HepG2 (cell line): ENCODE measurements around the gene SHTN1. TPM values are rescaled to one million over a fixed set of nuclear protein-coding genes. Genes with fewer than 3 reads are reported as not detected.

Experiments
- ELF3 ChIP-seq: IDR thresholded peaks from 2 replicates; pipeline ENCODE4 v1.6.1; 2016; ENCODE audit warnings: missing genetic modification reagents, missing compliant biosample characterization
- ETV5 ChIP-seq: IDR thresholded peaks from 2 replicates; pipeline ENCODE4 v1.6.1; 2018; ENCODE audit warnings: missing biosample characterization, missing genetic modification reagents, inconsistent platforms, borderline replicate concordance
- HES4 ChIP-seq: sonication (generic); formaldehyde crosslinking; IDR thresholded peaks from 2 replicates; pipeline ENCODE4 v1.9.0; 2021; ENCODE audit warnings: mild to moderate bottlenecking, missing genetic modification reagents, borderline replicate concordance
- MTA1 ChIP-seq: sonication (generic); formaldehyde crosslinking; IDR thresholded peaks from 2 replicates; pipeline ENCODE4 v1.4.0; 2020; ENCODE audit warnings: missing genetic modification reagents, mild to moderate bottlenecking, borderline replicate concordance
- POLR2A ChIP-seq, 2 experiments: IDR thresholded peaks; 2 replicates each; pipeline ENCODE4 v1.6.1; 2011; ENCODE audit warnings: low read depth in 2 of 2, low read length in 2 of 2, mild to moderate bottlenecking in 1 of 2, moderate library complexity in 1 of 2; ENCODE audit not compliant: insufficient read depth in 1 of 2
- SCMH1 ChIP-seq: sonication (generic); formaldehyde crosslinking; IDR thresholded peaks from 2 replicates; pipeline ENCODE4 v1.9.0; 2021; ENCODE audit warnings: missing genetic modification reagents, mild to moderate bottlenecking, borderline replicate concordance
- ZNF337 ChIP-seq: sonication (generic); formaldehyde crosslinking; IDR thresholded peaks from 2 replicates; pipeline ENCODE4 v1.5.1; 2020; ENCODE audit warnings: missing genetic modification reagents, low read depth, mild to moderate bottlenecking, borderline replicate concordance
- ZNF670 ChIP-seq: sonication (generic); formaldehyde crosslinking; IDR thresholded peaks from 2 replicates; pipeline ENCODE4 v1.8.0; 2022; ENCODE audit warnings: mild to moderate bottlenecking, missing genetic modification reagents, borderline replicate concordance
- ZNF776 ChIP-seq: sonication (generic); formaldehyde crosslinking; IDR thresholded peaks from 2 replicates; pipeline ENCODE4 v1.4.0; 2020; ENCODE audit warnings: mild to moderate bottlenecking, missing genetic modification reagents
- polyA plus RNA-seq, 8 experiments: library from polyadenylated mRNA; depleted of rRNA in 3 of 8; stranded (reverse) in 7 of 8; unstranded in 1 of 8; fragments of >200 nt; fragmentation: Illumina TruSeq in 4 of 8; extraction: Trizol in 4 of 8; gene quantifications; 2 replicates each; pipeline versions ENCODE4 v1.2.1 to v1.2.3, GENCODE V29; 2011 to 2016; ENCODE audit warnings: low read depth in 4 of 8, missing spikeins in 1 of 8, mixed read lengths in 1 of 8; ENCODE audit not compliant: insufficient read depth in 1 of 8
- total RNA-seq, 5 experiments: library from RNA; depleted of rRNA; stranded (reverse); fragments of >200 nt; fragmentation: Illumina TruSeq; extraction: Trizol; gene quantifications; 2 replicates each; pipeline ENCODE4 v1.2.3, GENCODE V29; 2016; ENCODE audit warnings: low read depth in 1 of 5
- TF ChIP-seq, protein P1 (sequence below): sonication (generic); formaldehyde crosslinking; IDR thresholded peaks from 2 replicates; pipeline ENCODE4 v1.4.0; 2020; ENCODE audit warnings: low read depth, mild to moderate bottlenecking, missing genetic modification reagents
- TF ChIP-seq, protein P2 (sequence below), 2 experiments: IDR thresholded peaks; 2 replicates each; pipeline ENCODE4 v1.6.1; 2011 to 2012; ENCODE audit warnings: low read length in 2 of 2, borderline replicate concordance in 1 of 2, low read depth in 1 of 2, mild to moderate bottlenecking in 1 of 2, moderate library complexity in 1 of 2
- TF ChIP-seq, protein P3 (sequence below): IDR thresholded peaks from 2 replicates; pipeline ENCODE4 v1.4.0; 2020; ENCODE audit warnings: mild to moderate bottlenecking, missing genetic modification reagents
- TF ChIP-seq, protein P4 (sequence below): sonication (generic); formaldehyde crosslinking; conservative IDR thresholded peaks from 2 replicates; pipeline ENCODE4 v1.4.0; 2020; ENCODE audit warnings: missing genetic modification reagents
- TF ChIP-seq, protein P5 (sequence below): fragments of 450-650 bp; IDR thresholded peaks from 2 replicates; pipeline ENCODE4 v1.6.1; 2017; ENCODE audit warnings: mild to moderate bottlenecking
- TF ChIP-seq, protein P6 (sequence below), 2 experiments: fragments of 450-650 bp in 1 of 2; sonication (generic) in 1 of 2; formaldehyde crosslinking; IDR thresholded peaks; 2 replicates each; pipeline versions ENCODE4 v1.5.0 to v1.8.0; 2020 to 2022; ENCODE audit warnings: mild to moderate bottlenecking in 1 of 2, missing genetic modification reagents in 1 of 2

SHTN1 gene
- total and polyA plus RNA-seq, 2 of the 13 experiments (the other 11 are each of a cell fraction or from before 2014, with no cell fraction given), result 11.3 to 15.6 TPM

DNA sequence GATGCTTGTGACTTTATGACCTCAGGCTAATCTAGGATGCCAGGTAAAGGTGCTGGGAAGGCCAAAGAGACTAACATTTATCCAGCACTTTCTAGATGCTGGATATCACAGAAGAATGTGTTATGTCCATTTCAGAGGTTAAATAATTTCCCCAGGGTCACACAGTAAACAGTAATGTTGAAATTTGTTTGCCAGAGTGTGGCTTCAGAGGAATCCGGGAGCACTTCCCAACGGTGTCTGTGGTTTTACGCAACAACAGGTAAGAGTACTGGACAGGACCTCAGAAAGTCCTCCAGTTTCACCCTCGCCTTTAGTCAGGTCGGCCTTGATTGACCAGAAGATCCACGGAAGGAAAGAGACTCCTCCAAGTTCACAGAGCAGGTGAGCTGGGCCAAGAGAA is 1.7 kb downstream of the SHTN1 start (continued):
- TF ChIP-seq, protein P1, sequence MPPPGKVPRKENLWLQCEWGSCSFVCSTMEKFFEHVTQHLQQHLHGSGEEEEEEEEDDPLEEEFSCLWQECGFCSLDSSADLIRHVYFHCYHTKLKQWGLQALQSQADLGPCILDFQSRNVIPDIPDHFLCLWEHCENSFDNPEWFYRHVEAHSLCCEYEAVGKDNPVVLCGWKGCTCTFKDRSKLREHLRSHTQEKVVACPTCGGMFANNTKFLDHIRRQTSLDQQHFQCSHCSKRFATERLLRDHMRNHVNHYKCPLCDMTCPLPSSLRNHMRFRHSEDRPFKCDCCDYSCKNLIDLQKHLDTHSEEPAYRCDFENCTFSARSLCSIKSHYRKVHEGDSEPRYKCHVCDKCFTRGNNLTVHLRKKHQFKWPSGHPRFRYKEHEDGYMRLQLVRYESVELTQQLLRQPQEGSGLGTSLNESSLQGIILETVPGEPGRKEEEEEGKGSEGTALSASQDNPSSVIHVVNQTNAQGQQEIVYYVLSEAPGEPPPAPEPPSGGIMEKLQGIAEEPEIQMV (CRISPR knock-in tag), result no peak
- TF ChIP-seq ZNF337 (CRISPR knock-in tag) (no peak), MTA1 (CRISPR knock-in tag) (no peak), HES4 (CRISPR knock-in tag) (no peak), ETV5 (peak; percentile 17; the same call in 1 of the 2 replicates), ZNF776 (no peak), ELF3 (CRISPR knock-in tag) (0 out of 2 replicates have a peak, but pooled peaks have one; percentile 22), SCMH1 (CRISPR knock-in tag) (no peak), POLR2A (IDR thresholded peaks at IDR 0.05; ENCODE audit: insufficient read depth in 1 of 2, low read depth in 2 of 2, low read length in 2 of 2) (no peak), ZNF670 (CRISPR knock-in tag) (no peak)
- TF ChIP-seq, protein P2, sequence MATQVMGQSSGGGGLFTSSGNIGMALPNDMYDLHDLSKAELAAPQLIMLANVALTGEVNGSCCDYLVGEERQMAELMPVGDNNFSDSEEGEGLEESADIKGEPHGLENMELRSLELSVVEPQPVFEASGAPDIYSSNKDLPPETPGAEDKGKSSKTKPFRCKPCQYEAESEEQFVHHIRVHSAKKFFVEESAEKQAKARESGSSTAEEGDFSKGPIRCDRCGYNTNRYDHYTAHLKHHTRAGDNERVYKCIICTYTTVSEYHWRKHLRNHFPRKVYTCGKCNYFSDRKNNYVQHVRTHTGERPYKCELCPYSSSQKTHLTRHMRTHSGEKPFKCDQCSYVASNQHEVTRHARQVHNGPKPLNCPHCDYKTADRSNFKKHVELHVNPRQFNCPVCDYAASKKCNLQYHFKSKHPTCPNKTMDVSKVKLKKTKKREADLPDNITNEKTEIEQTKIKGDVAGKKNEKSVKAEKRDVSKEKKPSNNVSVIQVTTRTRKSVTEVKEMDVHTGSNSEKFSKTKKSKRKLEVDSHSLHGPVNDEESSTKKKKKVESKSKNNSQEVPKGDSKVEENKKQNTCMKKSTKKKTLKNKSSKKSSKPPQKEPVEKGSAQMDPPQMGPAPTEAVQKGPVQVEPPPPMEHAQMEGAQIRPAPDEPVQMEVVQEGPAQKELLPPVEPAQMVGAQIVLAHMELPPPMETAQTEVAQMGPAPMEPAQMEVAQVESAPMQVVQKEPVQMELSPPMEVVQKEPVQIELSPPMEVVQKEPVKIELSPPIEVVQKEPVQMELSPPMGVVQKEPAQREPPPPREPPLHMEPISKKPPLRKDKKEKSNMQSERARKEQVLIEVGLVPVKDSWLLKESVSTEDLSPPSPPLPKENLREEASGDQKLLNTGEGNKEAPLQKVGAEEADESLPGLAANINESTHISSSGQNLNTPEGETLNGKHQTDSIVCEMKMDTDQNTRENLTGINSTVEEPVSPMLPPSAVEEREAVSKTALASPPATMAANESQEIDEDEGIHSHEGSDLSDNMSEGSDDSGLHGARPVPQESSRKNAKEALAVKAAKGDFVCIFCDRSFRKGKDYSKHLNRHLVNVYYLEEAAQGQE (IDR thresholded peaks at IDR 0.05; ENCODE audit: borderline replicate concordance in 1 of 2, low read depth in 1 of 2, low read length in 2 of 2), result no peak
- TF ChIP-seq, protein P3, sequence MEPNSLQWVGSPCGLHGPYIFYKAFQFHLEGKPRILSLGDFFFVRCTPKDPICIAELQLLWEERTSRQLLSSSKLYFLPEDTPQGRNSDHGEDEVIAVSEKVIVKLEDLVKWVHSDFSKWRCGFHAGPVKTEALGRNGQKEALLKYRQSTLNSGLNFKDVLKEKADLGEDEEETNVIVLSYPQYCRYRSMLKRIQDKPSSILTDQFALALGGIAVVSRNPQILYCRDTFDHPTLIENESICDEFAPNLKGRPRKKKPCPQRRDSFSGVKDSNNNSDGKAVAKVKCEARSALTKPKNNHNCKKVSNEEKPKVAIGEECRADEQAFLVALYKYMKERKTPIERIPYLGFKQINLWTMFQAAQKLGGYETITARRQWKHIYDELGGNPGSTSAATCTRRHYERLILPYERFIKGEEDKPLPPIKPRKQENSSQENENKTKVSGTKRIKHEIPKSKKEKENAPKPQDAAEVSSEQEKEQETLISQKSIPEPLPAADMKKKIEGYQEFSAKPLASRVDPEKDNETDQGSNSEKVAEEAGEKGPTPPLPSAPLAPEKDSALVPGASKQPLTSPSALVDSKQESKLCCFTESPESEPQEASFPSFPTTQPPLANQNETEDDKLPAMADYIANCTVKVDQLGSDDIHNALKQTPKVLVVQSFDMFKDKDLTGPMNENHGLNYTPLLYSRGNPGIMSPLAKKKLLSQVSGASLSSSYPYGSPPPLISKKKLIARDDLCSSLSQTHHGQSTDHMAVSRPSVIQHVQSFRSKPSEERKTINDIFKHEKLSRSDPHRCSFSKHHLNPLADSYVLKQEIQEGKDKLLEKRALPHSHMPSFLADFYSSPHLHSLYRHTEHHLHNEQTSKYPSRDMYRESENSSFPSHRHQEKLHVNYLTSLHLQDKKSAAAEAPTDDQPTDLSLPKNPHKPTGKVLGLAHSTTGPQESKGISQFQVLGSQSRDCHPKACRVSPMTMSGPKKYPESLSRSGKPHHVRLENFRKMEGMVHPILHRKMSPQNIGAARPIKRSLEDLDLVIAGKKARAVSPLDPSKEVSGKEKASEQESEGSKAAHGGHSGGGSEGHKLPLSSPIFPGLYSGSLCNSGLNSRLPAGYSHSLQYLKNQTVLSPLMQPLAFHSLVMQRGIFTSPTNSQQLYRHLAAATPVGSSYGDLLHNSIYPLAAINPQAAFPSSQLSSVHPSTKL (CRISPR knock-in tag), result peak; percentile 86
- TF ChIP-seq, protein P4, sequence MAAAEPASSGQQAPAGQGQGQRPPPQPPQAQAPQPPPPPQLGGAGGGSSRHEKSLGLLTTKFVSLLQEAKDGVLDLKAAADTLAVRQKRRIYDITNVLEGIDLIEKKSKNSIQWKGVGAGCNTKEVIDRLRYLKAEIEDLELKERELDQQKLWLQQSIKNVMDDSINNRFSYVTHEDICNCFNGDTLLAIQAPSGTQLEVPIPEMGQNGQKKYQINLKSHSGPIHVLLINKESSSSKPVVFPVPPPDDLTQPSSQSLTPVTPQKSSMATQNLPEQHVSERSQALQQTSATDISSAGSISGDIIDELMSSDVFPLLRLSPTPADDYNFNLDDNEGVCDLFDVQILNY, result no peak
- TF ChIP-seq, protein P5, sequence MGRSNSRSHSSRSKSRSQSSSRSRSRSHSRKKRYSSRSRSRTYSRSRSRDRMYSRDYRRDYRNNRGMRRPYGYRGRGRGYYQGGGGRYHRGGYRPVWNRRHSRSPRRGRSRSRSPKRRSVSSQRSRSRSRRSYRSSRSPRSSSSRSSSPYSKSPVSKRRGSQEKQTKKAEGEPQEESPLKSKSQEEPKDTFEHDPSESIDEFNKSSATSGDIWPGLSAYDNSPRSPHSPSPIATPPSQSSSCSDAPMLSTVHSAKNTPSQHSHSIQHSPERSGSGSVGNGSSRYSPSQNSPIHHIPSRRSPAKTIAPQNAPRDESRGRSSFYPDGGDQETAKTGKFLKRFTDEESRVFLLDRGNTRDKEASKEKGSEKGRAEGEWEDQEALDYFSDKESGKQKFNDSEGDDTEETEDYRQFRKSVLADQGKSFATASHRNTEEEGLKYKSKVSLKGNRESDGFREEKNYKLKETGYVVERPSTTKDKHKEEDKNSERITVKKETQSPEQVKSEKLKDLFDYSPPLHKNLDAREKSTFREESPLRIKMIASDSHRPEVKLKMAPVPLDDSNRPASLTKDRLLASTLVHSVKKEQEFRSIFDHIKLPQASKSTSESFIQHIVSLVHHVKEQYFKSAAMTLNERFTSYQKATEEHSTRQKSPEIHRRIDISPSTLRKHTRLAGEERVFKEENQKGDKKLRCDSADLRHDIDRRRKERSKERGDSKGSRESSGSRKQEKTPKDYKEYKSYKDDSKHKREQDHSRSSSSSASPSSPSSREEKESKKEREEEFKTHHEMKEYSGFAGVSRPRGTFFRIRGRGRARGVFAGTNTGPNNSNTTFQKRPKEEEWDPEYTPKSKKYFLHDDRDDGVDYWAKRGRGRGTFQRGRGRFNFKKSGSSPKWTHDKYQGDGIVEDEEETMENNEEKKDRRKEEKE, result no peak
- TF ChIP-seq, protein P6, sequence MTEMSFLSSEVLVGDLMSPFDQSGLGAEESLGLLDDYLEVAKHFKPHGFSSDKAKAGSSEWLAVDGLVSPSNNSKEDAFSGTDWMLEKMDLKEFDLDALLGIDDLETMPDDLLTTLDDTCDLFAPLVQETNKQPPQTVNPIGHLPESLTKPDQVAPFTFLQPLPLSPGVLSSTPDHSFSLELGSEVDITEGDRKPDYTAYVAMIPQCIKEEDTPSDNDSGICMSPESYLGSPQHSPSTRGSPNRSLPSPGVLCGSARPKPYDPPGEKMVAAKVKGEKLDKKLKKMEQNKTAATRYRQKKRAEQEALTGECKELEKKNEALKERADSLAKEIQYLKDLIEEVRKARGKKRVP (CRISPR knock-in tag; IDR thresholded peaks at IDR 0.05), result peak in 1 of 2 experiments; percentile 46; a peak in 1 of 4 replicates
